ENCODE measurements around the gene DHX8. TPM values are rescaled to one million over a fixed set of nuclear protein-coding genes. Genes with fewer than 3 reads are reported as not detected.

The DHX8 gene
- total RNA-seq, 5 donors from 2014 or later (not counting 1 experiment from before 2014, with no cell fraction given): 68.9 to 103 (median 76.1) TPM

DNA sequence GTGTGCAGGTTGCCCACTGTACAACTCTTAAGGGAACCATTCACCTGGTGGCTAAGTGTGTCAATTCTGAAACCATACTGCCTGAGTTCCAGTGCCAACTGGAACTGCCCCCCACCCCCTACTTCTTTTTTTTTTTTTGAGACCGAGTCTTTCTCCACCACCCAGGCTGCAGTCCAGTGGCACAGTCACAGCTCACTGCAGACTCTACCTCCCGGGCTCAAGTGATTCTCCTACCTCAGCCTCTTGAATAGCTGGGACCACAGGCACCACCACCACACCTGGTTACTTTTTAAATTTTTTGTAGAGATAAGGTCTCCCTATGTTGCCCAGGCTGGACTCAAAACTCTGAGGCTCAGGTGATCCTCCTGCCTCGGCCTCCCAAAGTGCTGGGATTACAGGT, 40.4 kb upstream of the DHX8 start:
- WGBS (ENCODE audit: insufficient coverage): no CpG with 5 or more reads among the region's 3 CpGs
- DNase-seq (no peak), ATAC-seq (replicated peaks in 1 of 4) (no peak)
- no peaks in the 10 kb centered on the region for H3K36me3 ChIP-seq (ENCODE audit: control insufficient read depth in 2 of 2, extremely low read depth in 1 of 2, insufficient read depth in 1 of 2, low read length in 1 of 2)
- CTCF ChIA-PET: interaction anchor here in 1 of 2 donors (0.7 kb wide), 1 partner anchor 695 kb away, joined by 6 read pairs; no protein-coding TSS in a partner anchor
- no peak overlapping the region for H3K4me3 ChIP-seq (ENCODE audit: control insufficient read depth in 1 of 2, extremely low read depth in 1 of 2, low read length in 1 of 2)
- H3K9me3 ChIP-seq: no peaks in the 10 kb centered on the region
- no peaks in the 10 kb centered on the region for H3K9me3 Mint-ChIP-seq
- H3K27me3 ChIP-seq (replicated peaks in 1 of 2; ENCODE audit: control insufficient read depth in 2 of 2, extremely low read depth in 1 of 2, insufficient read depth in 2 of 2, low read length in 1 of 2): peaks cover 0 to 13% of the 10 kb centered on the region in 2 experiments
- H3K27ac ChIP-seq (ENCODE audit: low read length): no peak overlapping the region
- no peaks in the 10 kb centered on the region for H3K4me1 ChIP-seq (ENCODE audit: control insufficient read depth in 1 of 2, extremely low read depth in 1 of 2, insufficient read depth in 2 of 2, low read length in 2 of 2)
- POLR2A ChIA-PET: no interaction called here
- no peak overlapping the region for H3K27ac Mint-ChIP-seq
- H3K27me3 Mint-ChIP-seq: peaks cover 5 to 6% of the 10 kb centered on the region in 2 donors
- no peaks in the 10 kb centered on the region for H3K4me1 Mint-ChIP-seq
- no peak overlapping the region for H3K4me3 Mint-ChIP-seq
- H3K36me3 Mint-ChIP-seq: no peaks in the 10 kb centered on the region

- Mint-ChIP-seq H3K9me3 (no peaks in the 10 kb centered on the region), H3K27ac (no peak overlapping the region), H3K27me3 (peaks cover 8 to 10% of the 10 kb centered on the region in 2 donors), H3K4me3 (no peak overlapping the region), H3K4me1 (no peaks in the 10 kb centered on the region), H3K36me3 (no peaks in the 10 kb centered on the region)
- peaks cover 0 to 9% of the 10 kb centered on the region in 2 experiments for H3K27me3 ChIP-seq (replicated peaks in 1 of 2; ENCODE audit: control insufficient read depth in 2 of 2, extremely low read depth in 1 of 2, insufficient read depth in 2 of 2, low read length in 1 of 2)
- H3K27ac ChIP-seq (ENCODE audit: low read length): no peak overlapping the region
- ChIA-PET POLR2A (no interaction called here), CTCF (no interaction called here)
- no peak overlapping the region for H3K4me3 ChIP-seq (ENCODE audit: control insufficient read depth in 1 of 2, extremely low read depth in 1 of 2, low read length in 1 of 2)
- 100% methylated on average over 3 of the region's 8 CpGs for WGBS (ENCODE audit: insufficient coverage)
- ATAC-seq (replicated peaks in 1 of 4) (no peak), DNase-seq (no peak)
- H3K4me1 ChIP-seq (ENCODE audit: control insufficient read depth in 1 of 2, extremely low read depth in 1 of 2, insufficient read depth in 2 of 2, low read length in 2 of 2): no peaks in the 10 kb centered on the region
- H3K9me3 ChIP-seq: no peaks in the 10 kb centered on the region
- no peaks in the 10 kb centered on the region for H3K36me3 ChIP-seq (ENCODE audit: control insufficient read depth in 2 of 2, extremely low read depth in 1 of 2, insufficient read depth in 1 of 2, low read length in 1 of 2)
Observed at GRCh38 chr17:43444223-43445008, 39.4 kb upstream of the DHX8 start.

DNA sequence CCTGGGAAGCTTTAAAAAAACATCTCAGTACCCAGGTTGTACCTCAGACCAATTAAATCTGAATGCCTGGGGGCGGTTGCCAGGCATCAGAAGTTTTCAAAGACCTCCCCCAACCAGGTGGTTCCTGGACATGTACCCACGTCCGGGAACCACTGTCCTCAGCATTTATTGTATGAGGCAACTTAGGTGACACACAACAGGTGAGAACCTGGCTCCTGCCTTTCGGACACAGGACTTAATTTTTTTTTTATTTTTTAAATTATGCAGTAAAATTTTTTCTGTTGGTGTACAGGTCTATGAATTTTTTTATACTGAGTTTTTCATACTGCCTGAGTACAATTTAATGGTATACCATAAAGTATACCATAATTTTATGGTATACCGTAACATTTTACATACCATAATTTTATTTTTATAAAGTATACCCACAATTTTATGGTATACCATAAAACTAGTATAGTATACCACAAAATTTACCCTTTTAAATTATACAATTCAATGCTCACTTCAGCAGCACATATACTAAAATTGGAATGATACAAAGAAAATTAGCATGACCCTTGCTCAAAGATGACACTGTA, 38.7 kb upstream of the DHX8 start:
- ChIA-PET POLR2A (no interaction called here), CTCF (no interaction called here)
- Mint-ChIP-seq H3K4me3 (no peak overlapping the region), H3K4me1 (no peaks in the 10 kb centered on the region), H3K27ac (no peak overlapping the region), H3K27me3 (peaks cover 8 to 10% of the 10 kb centered on the region in 2 donors), H3K36me3 (no peaks in the 10 kb centered on the region), H3K9me3 (no peaks in the 10 kb centered on the region)
- no CpG with 5 or more reads among the region's 5 CpGs for WGBS (ENCODE audit: insufficient coverage)
- Histone ChIP-seq H3K27me3 (replicated peaks in 1 of 2; ENCODE audit: control insufficient read depth in 2 of 2, extremely low read depth in 1 of 2, insufficient read depth in 2 of 2, low read length in 1 of 2) (peaks cover 0 to 9% of the 10 kb centered on the region in 2 experiments), H3K36me3 (ENCODE audit: control insufficient read depth in 2 of 2, extremely low read depth in 1 of 2, insufficient read depth in 1 of 2, low read length in 1 of 2) (no peaks in the 10 kb centered on the region), H3K27ac (ENCODE audit: low read length) (no peak overlapping the region), H3K4me3 (ENCODE audit: control insufficient read depth in 1 of 2, extremely low read depth in 1 of 2, low read length in 1 of 2) (no peak overlapping the region), H3K9me3 (no peaks in the 10 kb centered on the region), H3K4me1 (ENCODE audit: control insufficient read depth in 1 of 2, extremely low read depth in 1 of 2, insufficient read depth in 2 of 2, low read length in 2 of 2) (no peaks in the 10 kb centered on the region)
- DNase-seq (no peak), ATAC-seq (replicated peaks in 1 of 4) (no peak)

GRCh38 chr17:43446773-43447172, 37.0 kb upstream of the DHX8 start:
- Mint-ChIP-seq H3K4me3 (no peak overlapping the region), H3K36me3 (no peaks in the 10 kb centered on the region), H3K9me3 (peaks cover 0 to 3% (median 0%) of the 10 kb centered on the region in 3 donors), H3K27ac (no peak overlapping the region), H3K4me1 (no peaks in the 10 kb centered on the region), H3K27me3 (peaks cover 8 to 10% of the 10 kb centered on the region in 2 donors)
- ATAC-seq (replicated peaks in 1 of 4) (no peak), DNase-seq (no peak)
- ChIA-PET CTCF (no interaction called here), POLR2A (no interaction called here)
- WGBS (ENCODE audit: insufficient coverage): no CpG with 5 or more reads among the region's 5 CpGs
- Histone ChIP-seq H3K36me3 (ENCODE audit: control insufficient read depth in 2 of 2, extremely low read depth in 1 of 2, insufficient read depth in 1 of 2, low read length in 1 of 2) (no peaks in the 10 kb centered on the region), H3K27ac (ENCODE audit: low read length) (no peak overlapping the region), H3K4me1 (ENCODE audit: control insufficient read depth in 1 of 2, extremely low read depth in 1 of 2, insufficient read depth in 2 of 2, low read length in 2 of 2) (no peaks in the 10 kb centered on the region), H3K27me3 (replicated peaks in 1 of 2; ENCODE audit: control insufficient read depth in 2 of 2, extremely low read depth in 1 of 2, insufficient read depth in 2 of 2, low read length in 1 of 2) (peaks cover 0 to 9% of the 10 kb centered on the region in 2 experiments), H3K4me3 (ENCODE audit: control insufficient read depth in 1 of 2, extremely low read depth in 1 of 2, low read length in 1 of 2) (no peak overlapping the region), H3K9me3 (no peaks in the 10 kb centered on the region)

- H3K27ac Mint-ChIP-seq: no peak overlapping the region
- Histone ChIP-seq H3K9me3 (no peaks in the 10 kb centered on the region), H3K4me1 (ENCODE audit: control insufficient read depth in 1 of 2, extremely low read depth in 1 of 2, insufficient read depth in 2 of 2, low read length in 2 of 2) (no peaks in the 10 kb centered on the region), H3K27me3 (replicated peaks in 1 of 2; ENCODE audit: control insufficient read depth in 2 of 2, extremely low read depth in 1 of 2, insufficient read depth in 2 of 2, low read length in 1 of 2) (peaks cover 0 to 13% of the 10 kb centered on the region in 2 experiments), H3K36me3 (ENCODE audit: control insufficient read depth in 2 of 2, extremely low read depth in 1 of 2, insufficient read depth in 1 of 2, low read length in 1 of 2) (no peaks in the 10 kb centered on the region), H3K4me3 (ENCODE audit: control insufficient read depth in 1 of 2, extremely low read depth in 1 of 2, low read length in 1 of 2) (no peak overlapping the region), H3K27ac (ENCODE audit: low read length) (no peak overlapping the region)
- ChIA-PET POLR2A (no interaction called here), CTCF (no interaction called here)
- ATAC-seq (replicated peaks in 1 of 4) (no peak), DNase-seq (no peak)
- WGBS (ENCODE audit: insufficient coverage): 71% methylated on average over 3 of the region's 7 CpGs
- no peak overlapping the region for H3K4me3 Mint-ChIP-seq
- peaks cover 7 to 16% of the 10 kb centered on the region in 2 donors for H3K27me3 Mint-ChIP-seq
- H3K4me1 Mint-ChIP-seq: no peaks in the 10 kb centered on the region
- peaks cover 0 to 3% (median 0%) of the 10 kb centered on the region in 3 donors for H3K9me3 Mint-ChIP-seq
- no peaks in the 10 kb centered on the region for H3K36me3 Mint-ChIP-seq
Observed at GRCh38 chr17:43448720-43449469, 34.9 kb upstream of the DHX8 start.

DNA sequence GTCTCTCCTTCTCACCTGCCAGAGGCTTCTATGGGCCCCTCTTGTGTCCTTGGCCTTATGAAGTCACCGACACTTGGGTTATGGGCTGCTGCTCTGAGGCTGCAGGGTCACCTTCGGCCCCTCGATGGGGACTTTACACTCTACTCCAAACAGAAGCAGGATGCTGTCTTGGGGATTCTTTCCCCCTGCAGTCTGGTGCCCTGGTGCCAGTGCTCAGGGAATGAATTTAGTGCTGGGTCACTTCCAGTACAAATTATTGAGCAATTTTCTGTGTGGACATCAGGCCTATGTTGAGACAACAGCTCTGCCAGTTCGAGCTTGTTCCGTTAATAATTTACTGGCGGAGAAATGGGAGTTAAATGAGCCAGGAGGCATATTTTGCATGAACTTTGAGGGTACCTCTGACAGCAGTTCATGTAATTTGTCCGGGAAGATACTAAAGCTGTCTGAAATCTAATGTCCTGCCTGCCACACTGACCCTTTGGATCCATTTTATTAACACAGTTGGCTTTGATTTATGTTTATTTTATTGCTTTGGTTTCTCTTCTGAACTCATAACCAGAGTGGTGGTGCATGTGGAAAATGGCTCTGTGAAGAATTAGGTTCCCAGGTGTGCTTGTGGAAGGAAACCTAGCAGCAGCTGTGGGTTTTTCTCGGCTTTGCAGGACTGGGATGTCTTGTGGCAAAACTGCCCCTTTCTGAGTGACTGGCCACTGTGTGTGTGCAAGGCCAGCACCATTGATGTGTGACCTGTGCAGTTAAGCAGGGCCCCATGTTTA, 34.1 kb upstream of the DHX8 start:
- CTCF ChIA-PET: no interaction called here
- 80% methylated on average over 4 of the region's 8 CpGs for WGBS (ENCODE audit: insufficient coverage)
- Mint-ChIP-seq H3K27ac (no peak overlapping the region), H3K27me3 (peaks cover 6 to 16% of the 10 kb centered on the region in 2 donors), H3K4me3 (no peak overlapping the region), H3K9me3 (peaks cover 0 to 3% (median 0%) of the 10 kb centered on the region in 3 donors), H3K4me1 (no peaks in the 10 kb centered on the region), H3K36me3 (no peaks in the 10 kb centered on the region)
- no peaks in the 10 kb centered on the region for H3K36me3 ChIP-seq (ENCODE audit: control insufficient read depth in 2 of 2, extremely low read depth in 1 of 2, insufficient read depth in 1 of 2, low read length in 1 of 2)
- POLR2A ChIA-PET: interaction anchor here in 1 of 2 donors (0.7 kb wide), 1 partner anchor 37 kb away, joined by 4 read pairs; no protein-coding TSS in a partner anchor
- ATAC-seq (replicated peaks in 1 of 4) (no peak), DNase-seq (no peak)
- no peak overlapping the region for H3K27ac ChIP-seq (ENCODE audit: low read length)
- H3K4me1 ChIP-seq (ENCODE audit: control insufficient read depth in 1 of 2, extremely low read depth in 1 of 2, insufficient read depth in 2 of 2, low read length in 2 of 2): no peaks in the 10 kb centered on the region
- H3K9me3 ChIP-seq: no peaks in the 10 kb centered on the region
- H3K27me3 ChIP-seq (replicated peaks in 1 of 2; ENCODE audit: control insufficient read depth in 2 of 2, extremely low read depth in 1 of 2, insufficient read depth in 2 of 2, low read length in 1 of 2): peaks cover 0 to 14% of the 10 kb centered on the region in 2 experiments
- no peak overlapping the region for H3K4me3 ChIP-seq (ENCODE audit: control insufficient read depth in 1 of 2, extremely low read depth in 1 of 2, low read length in 1 of 2)

Data from T-cell (primary cell).